Ishikawa (cell line): ENCODE data around the gene CNTN4.

ENCODE experiments used
- CEBPB ChIP-seq: IDR thresholded peaks from 2 replicates; pipeline ENCODE4 v1.6.1; 2012
- CREB1 ChIP-seq: IDR thresholded peaks from 2 replicates; pipeline ENCODE4 v1.6.1; 2012; ENCODE audit warnings: low read depth
- EGR1 ChIP-seq: IDR thresholded peaks from 2 replicates; pipeline ENCODE4 v1.6.1; 2012
- EP300 ChIP-seq: IDR thresholded peaks from 2 replicates; pipeline ENCODE4 v1.6.1; 2012; ENCODE audit warnings: borderline replicate concordance
- FOXM1 ChIP-seq: IDR thresholded peaks from 2 replicates; pipeline ENCODE4 v1.6.1; 2012; ENCODE audit warnings: low read depth, borderline replicate concordance
- NFIC ChIP-seq: IDR thresholded peaks from 2 replicates; pipeline ENCODE4 v1.6.1; 2012
- RAD21 ChIP-seq: IDR thresholded peaks from 2 replicates; pipeline ENCODE4 v1.6.1; 2012; ENCODE audit warnings: low read depth
- TAF1 ChIP-seq: IDR thresholded peaks from 2 replicates; pipeline ENCODE4 v1.6.1; 2012; ENCODE audit warnings: low read depth, mild to moderate bottlenecking
- TCF12 ChIP-seq: IDR thresholded peaks from 2 replicates; pipeline ENCODE4 v1.6.1; 2012; ENCODE audit warnings: low read depth
- TEAD4 ChIP-seq: IDR thresholded peaks from 2 replicates; pipeline ENCODE4 v1.6.1; 2012
- YY1 ChIP-seq: IDR thresholded peaks from 2 replicates; pipeline ENCODE4 v1.6.1; 2012; ENCODE audit warnings: low read depth
- ZBTB7A ChIP-seq: IDR thresholded peaks from 2 replicates; pipeline ENCODE4 v1.6.1; 2012; ENCODE audit warnings: low read depth
- TF ChIP-seq, protein P1 (sequence below): IDR thresholded peaks from 2 replicates; pipeline ENCODE4 v1.6.1; 2012
- TF ChIP-seq, protein P2 (sequence below): IDR thresholded peaks from 2 replicates; pipeline ENCODE4 v1.6.1; 2012; ENCODE audit warnings: low read depth, mild to moderate bottlenecking
- TF ChIP-seq, protein P3 (sequence below): IDR thresholded peaks from 2 replicates; pipeline ENCODE4 v1.6.1; 2012

Gene CNTN4

DNA sequence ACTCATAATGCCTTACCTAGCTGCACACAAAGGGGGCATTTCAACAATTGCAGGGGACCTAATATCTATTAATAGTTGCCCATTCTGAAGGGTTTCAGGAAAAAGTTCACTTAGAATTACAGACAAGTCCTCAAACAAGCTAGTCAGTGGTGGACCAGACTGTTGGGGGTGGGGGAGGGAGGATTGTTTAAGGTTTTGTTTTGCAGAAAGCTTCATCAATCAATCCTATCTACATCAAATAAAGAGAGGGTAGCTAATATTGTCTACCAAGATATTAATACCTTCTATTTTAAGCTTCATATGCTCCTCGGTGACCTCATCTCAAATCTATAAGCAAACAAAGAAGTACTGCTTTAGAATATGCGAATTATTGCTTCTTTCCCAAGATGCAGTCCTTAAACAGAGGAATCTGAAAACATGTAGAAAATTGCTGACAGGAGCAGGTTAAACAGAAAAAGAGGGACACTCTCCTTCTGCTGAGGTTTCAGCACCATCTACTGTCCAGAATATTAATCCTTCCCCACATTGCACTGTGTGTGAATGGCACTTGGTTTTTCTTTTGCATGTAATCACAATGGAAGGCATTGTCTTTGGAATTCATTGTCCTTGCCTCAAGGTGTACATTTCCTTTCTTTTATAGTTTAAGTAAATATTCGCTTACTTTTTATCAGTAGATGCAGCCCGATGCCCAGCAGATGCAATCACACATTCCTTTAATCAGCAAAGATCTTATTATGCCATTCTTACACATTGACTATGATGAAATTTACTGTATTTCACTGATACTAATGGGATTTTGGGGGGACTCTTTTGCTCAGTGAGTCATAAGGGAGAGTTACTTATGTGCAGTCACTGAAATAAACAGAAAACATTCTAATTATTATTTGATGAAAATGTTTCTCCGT, 916.8 kb downstream of the CNTN4 start:
- peak; percentile 45 for TF ChIP-seq RAD21
- no peak for TF ChIP-seq TCF12

DNA sequence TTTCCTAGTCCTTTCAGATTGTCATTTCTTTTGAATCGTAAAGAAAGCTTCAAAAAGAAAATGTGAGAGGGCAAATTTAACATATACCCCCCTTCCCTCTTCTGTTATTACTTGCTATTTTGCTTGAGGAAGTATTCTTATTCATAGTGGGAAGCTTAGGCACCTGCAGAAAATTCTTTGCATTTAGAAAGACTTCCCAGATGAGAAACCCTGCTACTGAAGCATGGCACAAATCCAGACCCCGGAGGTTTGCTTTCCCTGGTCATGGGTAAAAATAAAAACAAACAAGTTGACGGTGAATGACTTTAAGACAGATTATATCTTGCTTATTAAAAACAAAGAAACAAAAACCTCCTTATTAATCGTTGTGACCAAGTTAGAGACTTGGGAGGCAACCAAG, 917.6 kb downstream of the CNTN4 start:
- TF ChIP-seq FOXM1 (no peak), TAF1 (no peak), TCF12 (no peak), NFIC (no peak), YY1 (no peak), TEAD4 (no peak), CEBPB (no peak), RAD21 (no peak), EP300 (no peak), CREB1 (no peak), ZBTB7A (no peak), EGR1 (no peak)
- TF ChIP-seq, protein P1, sequence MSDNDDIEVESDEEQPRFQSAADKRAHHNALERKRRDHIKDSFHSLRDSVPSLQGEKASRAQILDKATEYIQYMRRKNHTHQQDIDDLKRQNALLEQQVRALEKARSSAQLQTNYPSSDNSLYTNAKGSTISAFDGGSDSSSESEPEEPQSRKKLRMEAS: no peak
- TF ChIP-seq, protein P2, sequence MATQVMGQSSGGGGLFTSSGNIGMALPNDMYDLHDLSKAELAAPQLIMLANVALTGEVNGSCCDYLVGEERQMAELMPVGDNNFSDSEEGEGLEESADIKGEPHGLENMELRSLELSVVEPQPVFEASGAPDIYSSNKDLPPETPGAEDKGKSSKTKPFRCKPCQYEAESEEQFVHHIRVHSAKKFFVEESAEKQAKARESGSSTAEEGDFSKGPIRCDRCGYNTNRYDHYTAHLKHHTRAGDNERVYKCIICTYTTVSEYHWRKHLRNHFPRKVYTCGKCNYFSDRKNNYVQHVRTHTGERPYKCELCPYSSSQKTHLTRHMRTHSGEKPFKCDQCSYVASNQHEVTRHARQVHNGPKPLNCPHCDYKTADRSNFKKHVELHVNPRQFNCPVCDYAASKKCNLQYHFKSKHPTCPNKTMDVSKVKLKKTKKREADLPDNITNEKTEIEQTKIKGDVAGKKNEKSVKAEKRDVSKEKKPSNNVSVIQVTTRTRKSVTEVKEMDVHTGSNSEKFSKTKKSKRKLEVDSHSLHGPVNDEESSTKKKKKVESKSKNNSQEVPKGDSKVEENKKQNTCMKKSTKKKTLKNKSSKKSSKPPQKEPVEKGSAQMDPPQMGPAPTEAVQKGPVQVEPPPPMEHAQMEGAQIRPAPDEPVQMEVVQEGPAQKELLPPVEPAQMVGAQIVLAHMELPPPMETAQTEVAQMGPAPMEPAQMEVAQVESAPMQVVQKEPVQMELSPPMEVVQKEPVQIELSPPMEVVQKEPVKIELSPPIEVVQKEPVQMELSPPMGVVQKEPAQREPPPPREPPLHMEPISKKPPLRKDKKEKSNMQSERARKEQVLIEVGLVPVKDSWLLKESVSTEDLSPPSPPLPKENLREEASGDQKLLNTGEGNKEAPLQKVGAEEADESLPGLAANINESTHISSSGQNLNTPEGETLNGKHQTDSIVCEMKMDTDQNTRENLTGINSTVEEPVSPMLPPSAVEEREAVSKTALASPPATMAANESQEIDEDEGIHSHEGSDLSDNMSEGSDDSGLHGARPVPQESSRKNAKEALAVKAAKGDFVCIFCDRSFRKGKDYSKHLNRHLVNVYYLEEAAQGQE: no peak
- TF ChIP-seq, protein P3, sequence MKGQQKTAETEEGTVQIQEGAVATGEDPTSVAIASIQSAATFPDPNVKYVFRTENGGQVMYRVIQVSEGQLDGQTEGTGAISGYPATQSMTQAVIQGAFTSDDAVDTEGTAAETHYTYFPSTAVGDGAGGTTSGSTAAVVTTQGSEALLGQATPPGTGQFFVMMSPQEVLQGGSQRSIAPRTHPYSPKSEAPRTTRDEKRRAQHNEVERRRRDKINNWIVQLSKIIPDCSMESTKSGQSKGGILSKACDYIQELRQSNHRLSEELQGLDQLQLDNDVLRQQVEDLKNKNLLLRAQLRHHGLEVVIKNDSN: no peak

DNA sequence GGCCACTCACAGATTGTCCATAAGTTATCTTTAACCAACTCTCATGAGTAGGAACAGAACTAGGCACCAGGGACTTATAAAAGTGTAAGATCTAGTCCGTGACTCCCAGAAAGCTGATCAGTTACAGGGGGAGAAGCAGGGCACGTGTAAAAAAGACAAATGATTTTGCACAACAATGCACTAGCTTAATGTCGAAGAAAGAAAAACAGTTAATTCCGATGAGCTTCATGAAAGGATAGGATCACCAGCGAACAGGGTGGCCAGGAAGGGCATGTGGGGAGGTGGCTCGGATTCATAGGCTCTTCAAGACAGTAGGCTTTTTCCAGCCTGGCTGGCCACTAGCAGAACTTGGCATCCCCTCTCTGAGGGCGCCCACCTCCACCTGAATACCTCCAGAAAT, 921.5 kb downstream of the CNTN4 start:
- TF ChIP-seq EGR1 (no peak), FOXM1 (no peak)
- TF ChIP-seq, protein P2: no peak

DNA sequence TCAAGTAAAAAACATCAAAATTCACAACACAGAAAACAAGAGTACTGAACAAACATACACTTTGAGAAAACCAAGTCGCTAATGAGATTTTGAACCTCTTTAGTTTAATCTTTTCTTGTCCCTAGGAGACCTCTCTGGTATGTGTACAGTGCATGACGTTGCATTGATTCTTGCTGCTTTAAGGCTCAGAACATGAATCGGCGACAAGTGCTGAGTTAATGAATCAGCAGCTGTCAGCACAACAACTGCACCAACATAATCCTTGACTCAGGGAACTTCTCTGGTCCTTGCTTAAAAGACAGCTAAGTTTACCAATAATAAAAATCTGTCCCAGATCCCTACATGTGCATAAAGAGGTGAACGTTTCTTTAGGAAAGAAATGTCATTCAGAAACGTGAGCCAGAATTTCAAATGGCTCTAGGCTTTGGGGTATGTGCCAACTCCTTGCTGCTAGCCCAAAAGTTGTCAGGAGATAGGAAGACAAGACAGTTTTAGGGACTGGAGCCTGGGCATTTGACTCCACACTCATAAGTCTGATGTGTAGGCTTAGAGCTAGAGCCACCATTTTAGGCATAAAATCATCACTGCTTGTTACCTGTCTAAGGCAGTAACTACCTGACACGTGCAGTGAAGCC, 924.6 kb downstream of the CNTN4 start:
- TF ChIP-seq, protein P1: no peak
- TF ChIP-seq CREB1 (no peak), FOXM1 (no peak), ZBTB7A (no peak), CEBPB (no peak), TAF1 (no peak), TEAD4 (no peak), NFIC (no peak), TCF12 (no peak), YY1 (no peak), EGR1 (no peak), EP300 (no peak), RAD21 (no peak)
- TF ChIP-seq, protein P2: no peak
- TF ChIP-seq, protein P3: no peak
